HEK293T (cell line): Measurements from ENCODE around the gene MID1.

Source experiments
- CTCF ChIA-PET: fragments of 350-600 bp; formaldehyde crosslinking; extraction: SDS; loops from one replicate; lab custom pipeline; 2021; ENCODE audit warnings: antibody characterized with exemption, inconsistent platforms; lab: Yijun Ruan, JAX
- POLR2A ChIA-PET: fragments of 350-600 bp; formaldehyde crosslinking; extraction: SDS; loops from one replicate; lab custom pipeline; 2020; ENCODE audit warnings: antibody characterized with exemption, inconsistent platforms; lab: Yijun Ruan, JAX
- DNase-seq: peaks from one replicate; pipeline ENCODE4 v3.0.0; 2012; ENCODE audit warnings: mixed read lengths; ENCODE audit errors: extremely low spot score
- ARNT ChIP-seq: fragments of 450-650 bp; IDR thresholded peaks from 2 replicates; pipeline ENCODE4 v1.6.1; 2017; ENCODE audit warnings: mild to moderate bottlenecking
- BHLHE40 ChIP-seq: fragments of 450-650 bp; IDR thresholded peaks from 2 replicates; pipeline ENCODE4 v1.6.1; 2016; ENCODE audit warnings: mild to moderate bottlenecking, moderate library complexity, borderline replicate concordance
- CTBP1 ChIP-seq: fragments of 450-650 bp; IDR thresholded peaks from 2 replicates; pipeline ENCODE4 v1.6.1; 2016; ENCODE audit warnings: borderline replicate concordance
- ELF4 ChIP-seq: fragments of 450-650 bp; IDR thresholded peaks from 2 replicates; pipeline ENCODE4 v1.6.1; 2017; ENCODE audit warnings: antibody characterized with exemption
- FOXA1 ChIP-seq: fragments of 450-650 bp; IDR thresholded peaks from 2 replicates; pipeline ENCODE4 v1.6.1; 2016; ENCODE audit warnings: mild to moderate bottlenecking
- FOXK2 ChIP-seq: fragments of 450-650 bp; IDR thresholded peaks from 2 replicates; pipeline ENCODE4 v1.6.1; 2016; ENCODE audit warnings: mild to moderate bottlenecking
- FOXM1 ChIP-seq: fragments of 450-650 bp; IDR thresholded peaks from 2 replicates; pipeline ENCODE4 v1.6.1; 2017; ENCODE audit warnings: mild to moderate bottlenecking, borderline replicate concordance
- HDGF ChIP-seq: fragments of 450-650 bp; IDR thresholded peaks from 2 replicates; pipeline ENCODE4 v1.6.1; 2017; ENCODE audit warnings: antibody characterized with exemption, borderline replicate concordance
- L3MBTL2 ChIP-seq: fragments of 450-650 bp; conservative IDR thresholded peaks from 2 replicates; pipeline ENCODE4 v1.6.1; 2016; ENCODE audit warnings: mild to moderate bottlenecking
- LEF1 ChIP-seq: fragments of 450-650 bp; IDR thresholded peaks from 2 replicates; pipeline ENCODE4 v1.6.1; 2017; ENCODE audit warnings: mild to moderate bottlenecking, borderline replicate concordance
- NFRKB ChIP-seq: fragments of 450-650 bp; IDR thresholded peaks from 2 replicates; pipeline ENCODE4 v1.6.1; 2016; ENCODE audit warnings: mild to moderate bottlenecking, moderate library complexity
- SP1 ChIP-seq: fragments of 450-650 bp; IDR thresholded peaks from 2 replicates; pipeline ENCODE4 v1.6.1; 2017
- SUZ12 ChIP-seq: fragments of 450-650 bp; IDR thresholded peaks from 2 replicates; pipeline ENCODE4 v1.6.1; 2016; ENCODE audit warnings: mild to moderate bottlenecking
- TARDBP ChIP-seq: fragments of 450-650 bp; IDR thresholded peaks from 2 replicates; pipeline ENCODE4 v1.6.1; 2016
- ZNF384 ChIP-seq: fragments of 450-650 bp; IDR thresholded peaks from 2 replicates; pipeline ENCODE4 v1.6.1; 2016
- TF ChIP-seq, protein P1 (sequence below): fragments of 450-650 bp; IDR thresholded peaks from 2 replicates; pipeline ENCODE4 v1.6.1; 2016

MID1 gene

DNA sequence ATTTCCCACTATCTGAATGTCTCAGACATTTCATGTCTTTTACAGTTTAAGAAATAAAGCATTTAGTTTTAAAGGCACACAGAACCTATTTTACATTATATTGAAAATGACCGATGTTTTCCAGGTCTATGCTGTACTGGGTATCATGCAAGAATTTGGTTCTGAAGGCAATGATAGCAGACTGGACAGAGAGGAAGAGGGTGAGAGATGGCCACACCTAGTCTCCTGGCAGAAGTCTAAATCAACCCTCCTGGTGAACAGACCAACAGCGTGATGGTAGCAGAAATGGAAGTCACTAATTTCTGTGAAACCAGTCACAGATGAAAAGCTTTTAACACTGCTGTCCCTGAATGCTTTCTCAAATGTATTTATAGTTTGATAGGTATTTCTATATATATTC lies 41.9 kb downstream of the MID1 start:
- TF ChIP-seq NFRKB (no peak), FOXM1 (no peak), ELF4 (no peak), FOXA1 (no peak), ZNF384 (no peak), SUZ12 (no peak), L3MBTL2 (no peak), BHLHE40 (no peak), LEF1 (no peak), TARDBP (no peak)
- POLR2A ChIA-PET, result interaction anchor here (1.1 to 1.2 kb wide), 2 partner anchors 41 to 42 kb away, joined by 3 to 4 read pairs; partner anchors contain the start of gene MID1
- DNase-seq, result no peak
- CTCF ChIA-PET, result no interaction called here

DNA sequence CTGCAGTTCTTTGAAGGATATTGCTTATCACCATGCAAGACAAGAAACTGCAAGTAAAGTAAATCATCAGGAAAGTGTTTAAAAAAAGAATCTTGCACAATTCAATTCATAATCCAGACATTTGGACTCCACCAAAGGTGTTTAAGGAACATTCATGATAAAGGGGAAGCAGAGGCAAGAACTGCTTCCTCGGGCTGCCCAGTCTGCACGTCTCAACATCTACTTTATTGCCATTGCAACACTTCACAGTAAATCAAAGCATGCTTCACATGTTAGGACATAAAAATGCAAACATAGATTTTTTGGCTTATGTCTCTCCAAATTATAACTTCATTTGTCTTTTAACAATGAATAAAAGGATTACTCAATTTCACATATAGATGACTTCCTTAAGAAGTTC lies 42.5 kb downstream of the MID1 start:
- TF ChIP-seq FOXM1, result no peak
- TF ChIP-seq, protein P1, sequence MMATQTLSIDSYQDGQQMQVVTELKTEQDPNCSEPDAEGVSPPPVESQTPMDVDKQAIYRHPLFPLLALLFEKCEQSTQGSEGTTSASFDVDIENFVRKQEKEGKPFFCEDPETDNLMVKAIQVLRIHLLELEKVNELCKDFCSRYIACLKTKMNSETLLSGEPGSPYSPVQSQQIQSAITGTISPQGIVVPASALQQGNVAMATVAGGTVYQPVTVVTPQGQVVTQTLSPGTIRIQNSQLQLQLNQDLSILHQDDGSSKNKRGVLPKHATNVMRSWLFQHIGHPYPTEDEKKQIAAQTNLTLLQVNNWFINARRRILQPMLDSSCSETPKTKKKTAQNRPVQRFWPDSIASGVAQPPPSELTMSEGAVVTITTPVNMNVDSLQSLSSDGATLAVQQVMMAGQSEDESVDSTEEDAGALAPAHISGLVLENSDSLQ, result peak; percentile 23; the same call in 1 of the 2 replicates
- no peak for TF ChIP-seq FOXK2
- TF ChIP-seq CTBP1, result no peak
- TF ChIP-seq ARNT, result no peak
- TF ChIP-seq LEF1, result no peak
- TF ChIP-seq ELF4, result no peak
- no peak for TF ChIP-seq SUZ12
- no peak for TF ChIP-seq FOXA1
- POLR2A ChIA-PET, result no interaction called here
- CTCF ChIA-PET, result no interaction called here
- no peak for DNase-seq

DNA sequence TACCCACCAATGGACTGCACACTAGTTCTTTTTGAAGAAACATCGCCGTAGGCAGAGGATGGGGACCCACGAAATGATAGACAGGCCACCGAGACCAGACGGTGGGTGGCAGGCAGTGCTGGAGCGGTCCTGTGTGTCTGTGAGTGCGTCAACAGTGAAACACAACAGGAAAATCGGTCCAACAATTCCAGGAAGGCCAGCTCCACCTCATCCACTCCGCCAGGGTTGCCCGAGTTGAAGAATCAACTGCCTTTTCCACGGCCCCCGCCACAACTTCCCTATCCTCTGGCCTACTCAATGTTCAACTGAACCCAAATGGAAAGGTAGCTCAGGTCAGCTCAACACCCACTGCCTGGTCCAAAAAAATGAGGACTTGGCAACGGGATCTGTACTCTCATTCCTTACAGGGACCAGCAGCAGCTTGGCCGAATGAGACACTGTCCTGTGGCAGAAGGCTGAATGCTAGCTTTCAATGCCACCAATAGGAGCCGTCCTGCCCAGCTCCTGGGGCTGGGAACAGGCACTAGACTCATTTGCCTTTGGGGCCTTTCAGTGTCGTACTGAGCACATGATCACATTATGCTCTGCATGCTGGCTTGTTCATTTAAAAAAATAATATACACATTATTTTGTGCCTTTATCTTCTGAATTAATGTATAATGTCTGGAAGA lies 43.5 kb downstream of the MID1 start:
- no peak for DNase-seq
- POLR2A ChIA-PET, result no interaction called here
- CTCF ChIA-PET, result no interaction called here
- TF ChIP-seq HDGF (no peak), L3MBTL2 (no peak), FOXM1 (no peak), ZNF384 (no peak), SP1 (no peak), ARNT (no peak), FOXK2 (no peak)
- TF ChIP-seq, protein P1, result no peak; the same call in 1 of the 2 replicates

DNA sequence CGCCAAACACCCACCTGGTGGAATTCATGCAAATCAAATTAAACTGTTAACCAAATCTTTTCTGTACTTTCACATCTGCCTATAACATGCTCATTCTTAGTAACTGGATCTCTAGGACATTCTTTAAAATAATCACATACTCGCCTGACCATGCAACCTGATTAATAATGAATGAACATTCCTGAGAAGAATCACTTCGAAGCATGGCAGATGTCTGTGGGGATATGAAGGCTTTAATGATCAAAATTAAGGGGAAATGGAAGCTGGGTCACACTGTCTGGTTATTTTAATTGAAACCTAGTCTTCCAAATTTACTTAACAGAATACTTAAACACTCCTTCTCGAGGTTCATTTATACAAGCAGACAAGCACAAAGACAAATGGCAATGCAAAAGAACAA lies 44.2 kb downstream of the MID1 start:
- ChIA-PET POLR2A (no interaction called here), CTCF (no interaction called here)
- no peak for DNase-seq
- no peak for TF ChIP-seq ARNT
- no peak for TF ChIP-seq LEF1
- no peak for TF ChIP-seq SP1
- no peak for TF ChIP-seq ZNF384
- no peak for TF ChIP-seq L3MBTL2
- no peak for TF ChIP-seq CTBP1
- TF ChIP-seq FOXA1, result no peak
- no peak for TF ChIP-seq FOXK2
- TF ChIP-seq NFRKB, result no peak
- no peak for TF ChIP-seq BHLHE40
- no peak for TF ChIP-seq ELF4
- TF ChIP-seq, protein P1, result no peak
- TF ChIP-seq TARDBP, result no peak
- no peak for TF ChIP-seq HDGF

DNA sequence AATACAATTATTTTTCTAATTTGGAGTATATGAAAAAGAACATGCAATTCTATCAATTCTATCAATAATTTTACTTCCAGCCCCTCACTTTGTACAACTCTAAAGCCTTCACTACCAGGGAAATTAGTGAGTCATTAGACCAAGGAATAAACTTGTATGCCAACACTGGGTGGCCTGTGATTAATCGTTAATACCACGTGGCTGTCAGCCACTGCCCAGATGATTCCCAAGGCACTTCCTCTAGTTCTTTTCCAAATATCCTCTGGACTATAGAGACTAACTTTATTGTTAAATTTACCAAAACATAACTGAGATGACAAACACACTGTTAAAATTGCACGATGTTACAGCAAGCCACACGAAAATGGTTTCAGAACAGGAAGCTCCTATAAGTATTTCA lies 45.7 kb downstream of the MID1 start:
- CTCF ChIA-PET, result no interaction called here
- TF ChIP-seq NFRKB, result no peak
- TF ChIP-seq FOXK2, result no peak
- TF ChIP-seq ELF4, result no peak
- no peak for TF ChIP-seq FOXM1
- no peak for TF ChIP-seq FOXA1
- TF ChIP-seq BHLHE40, result no peak
- no peak for TF ChIP-seq ARNT
- no peak for TF ChIP-seq TARDBP
- no peak for TF ChIP-seq HDGF
- POLR2A ChIA-PET, result no interaction called here
- DNase-seq, result no peak

DNA sequence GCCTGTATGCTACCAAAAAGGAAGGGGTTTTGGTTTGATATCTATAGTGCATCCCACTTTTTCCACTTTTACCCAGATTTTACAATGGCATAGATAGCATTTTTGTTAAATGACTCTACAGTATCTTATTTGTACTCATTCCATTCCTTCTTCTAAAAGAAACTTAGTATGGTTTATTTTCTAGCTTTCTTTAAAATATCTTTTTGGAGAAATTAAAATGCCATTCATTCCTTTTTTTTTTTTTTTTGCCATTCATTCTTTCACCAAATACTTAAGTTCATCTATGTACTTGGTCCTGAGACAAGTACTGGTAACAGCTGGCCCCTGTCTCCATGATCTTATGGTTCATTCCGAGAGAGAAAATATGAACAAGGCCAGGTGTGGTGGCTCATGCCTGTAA lies 49.1 kb downstream of the MID1 start:
- DNase-seq, result no peak
- POLR2A ChIA-PET, result no interaction called here
- CTCF ChIA-PET, result no interaction called here
- TF ChIP-seq SUZ12 (no peak), FOXM1 (no peak), TARDBP (no peak), ELF4 (no peak), HDGF (no peak), L3MBTL2 (no peak)

DNA sequence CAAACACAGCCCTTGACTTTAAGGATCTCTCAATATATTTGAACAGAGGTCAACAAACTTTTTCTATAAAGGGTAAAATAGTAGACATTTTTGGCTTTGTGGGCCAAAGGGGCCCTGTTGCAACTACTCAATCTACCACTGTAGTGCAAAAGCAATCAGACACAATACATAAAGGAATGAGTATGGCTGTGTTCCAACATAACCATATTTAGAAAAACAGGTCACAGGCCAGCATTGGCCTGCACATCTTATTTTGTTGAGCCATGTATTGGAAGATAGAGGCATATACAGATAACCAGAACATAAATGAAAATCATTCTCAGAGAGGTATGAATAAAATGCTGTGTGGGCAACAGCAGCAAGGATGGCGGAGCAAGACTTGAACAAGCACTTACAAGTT lies 49.8 kb downstream of the MID1 start:
- DNase-seq, result no peak
- CTCF ChIA-PET, result interaction anchor here (0.6 kb wide), 1 partner anchor 35 kb away, joined by 4 read pairs; no protein-coding TSS in a partner anchor
- no peak for TF ChIP-seq SUZ12
- no peak for TF ChIP-seq HDGF
- TF ChIP-seq FOXK2, result no peak
- no peak for TF ChIP-seq NFRKB
- no peak for TF ChIP-seq SP1
- no peak for TF ChIP-seq FOXM1
- TF ChIP-seq, protein P1, result no peak
- TF ChIP-seq L3MBTL2, result no peak
- no peak for TF ChIP-seq ELF4
- TF ChIP-seq LEF1, result no peak
- no peak for TF ChIP-seq ARNT
- no peak for TF ChIP-seq FOXA1
- TF ChIP-seq ZNF384, result no peak
- no peak for TF ChIP-seq TARDBP
- TF ChIP-seq CTBP1, result no peak
- no peak for TF ChIP-seq BHLHE40
- POLR2A ChIA-PET, result interaction anchor here (1.1 kb wide), 1 partner anchor 49 kb away, joined by 3 read pairs; the partner anchor contains the start of gene MID1
